Heart left ventricle (tissue), 16 donors: ENCODE measurements around the gene RPL27A. TPM values are rescaled to one million over a fixed set of nuclear protein-coding genes. Genes with fewer than 3 reads are reported as not detected.

ENCODE experiments used
- ATAC-seq, 4 donors: fragments of 200-7000 bp; cut with Tn5 transposase; one replicate each; pipeline ENCODE4 v1.9.1; 2020 to 2022; ENCODE audit warnings: moderate library complexity in 4 of 4, mild to moderate bottlenecking in 3 of 4, moderate number of reproducible peaks in 1 of 4
- DNase-seq, 5 donors: peaks; one replicate each; pipeline ENCODE4 v3.0.0-alpha.2; 2020
- H3K27ac ChIP-seq, 12 donors: fragments of 200-600 bp; sonication (generic) in 4 of 12; one replicate each; pipeline versions ENCODE4 v1.5.0 to v1.8.0; 2016 to 2022; ENCODE audit warnings: mild to moderate bottlenecking in 2 of 12
- H3K27me3 ChIP-seq, 9 donors: fragments of 200-600 bp; sonication (generic) in 2 of 9; one replicate each; pipeline versions ENCODE4 v1.5.1 to v1.8.0; 2016 to 2022; ENCODE audit warnings: mild to moderate bottlenecking in 3 of 9
- H3K36me3 ChIP-seq, 9 donors: fragments of 200-600 bp; sonication (generic) in 2 of 9; one replicate each; pipeline versions ENCODE4 v1.5.0 to v1.8.0; 2018 to 2022; ENCODE audit warnings: mild to moderate bottlenecking in 2 of 9
- H3K4me1 ChIP-seq, 12 donors: fragments of 200-600 bp; sonication (generic) in 4 of 12; one replicate each; pipeline versions ENCODE4 v1.5.0 to v1.8.0; 2016 to 2022; ENCODE audit warnings: mild to moderate bottlenecking in 3 of 12
- H3K4me3 ChIP-seq, 12 donors: fragments of 200-600 bp; sonication (generic) in 4 of 12; one replicate each; pipeline versions ENCODE4 v1.5.0 to v1.8.0; 2017 to 2022; ENCODE audit warnings: mild to moderate bottlenecking in 9 of 12, moderate library complexity in 4 of 12
- H3K9me3 ChIP-seq, 12 donors: fragments of 200-600 bp; sonication (generic) in 4 of 12; one replicate each; pipeline versions ENCODE4 v1.5.0 to v1.8.0; 2016 to 2022; ENCODE audit warnings: mild to moderate bottlenecking in 1 of 12
- POLR2A ChIP-seq, 2 donors: fragments of 450-650 bp; IDR thresholded peaks; one replicate each; pipeline ENCODE4 v1.6.1; 2017; ENCODE audit warnings: antibody characterized with exemption in 2 of 2, mild to moderate bottlenecking in 2 of 2, moderate library complexity in 2 of 2
- WGBS, 4 donors: extraction: QIAGEN DNeasy Blood & Tissue Kit in 2 of 4; methylation state at CpG; one replicate each; pipeline versions ENCODE4 v1.1.5 to v1.1.7; 2013 to 2018; 5-methylcytosine and 5-hydroxymethylcytosine counted together
- intact Hi-C, 10 donors: fragments of 100-400 bp; cut with DNase I; formaldehyde crosslinking; loops; one replicate each; pipeline versions ENCODE4 v1.11.1 to v1.14.2; 2022
- polyA plus RNA-seq, 2 donors: library from polyadenylated mRNA; stranded (reverse); fragments of 200-250 nt; gene quantifications; one replicate each; pipeline ENCODE4 v1.2.3, GENCODE V29; 2013
- total RNA-seq, 9 donors: library from RNA; depleted of rRNA in 2 of 9; stranded (reverse); fragments of >200 nt in 2 of 9; fragmentation: NEBNext Ultra II Directional in 3 of 9; extraction: Animal tissue kit (Norgen Biotek cat#: 25700) in 3 of 9; gene quantifications; one replicate each; pipeline versions ENCODE4 v1.1.0 to v1.2.4, GENCODE V29; 2016 to 2023
- TF ChIP-seq, protein P1 (sequence below), 12 donors: fragments of 200-600 bp; sonication (generic) in 4 of 12; IDR thresholded peaks; one replicate each; pipeline versions ENCODE4 v1.5.0 to v1.8.0; 2018 to 2022; ENCODE audit warnings: antibody characterized with exemption in 12 of 12, mild to moderate bottlenecking in 5 of 12
- donor health status: ischemic (EF 13 %, LVEDD 7.1; RV severe dilation, severe dysfunction).
- donor health status: healthy with polysubstance abuse.
- donor health status: DM: no; HTN: yes; CAD: no.
- donor health status: DM: no; HTN: no; CAD: no.
- donor health status: ischemic (EF 25% LVEDD 6.9; RV normal size, moderate dysfunction).
- donor health status: ischemic (EF 25% LVEDD 5.7; RV mildly dilated, moderate dysfunction).
- donor health status: healthy.
- donor health status: DM: yes; HTN: yes; CAD: no.
- donor health status: ischemic (EF 35%, LVEDD 5.7; RV mildly dilated, moderate dysfunction).
- donor health status: nonischemic (EF 11% LVEDD 7.7; RV severe dilation, severe dysfunction).
- donor health status: DM: yes; HTN: yes; CAD: no.
- donor health status: PGD.
- donor health status: ischemic (EF 29% LVEDD 5.4; RV normal size, mild dysfunction).
- donor health status: nonischemic (EF 23%, LVEDD 6.1; RV moderate dilation, normal function).

RPL27A gene
- total and polyA plus RNA-seq, 11 donors = 299 to 2,980 (median 471) TPM

DNA sequence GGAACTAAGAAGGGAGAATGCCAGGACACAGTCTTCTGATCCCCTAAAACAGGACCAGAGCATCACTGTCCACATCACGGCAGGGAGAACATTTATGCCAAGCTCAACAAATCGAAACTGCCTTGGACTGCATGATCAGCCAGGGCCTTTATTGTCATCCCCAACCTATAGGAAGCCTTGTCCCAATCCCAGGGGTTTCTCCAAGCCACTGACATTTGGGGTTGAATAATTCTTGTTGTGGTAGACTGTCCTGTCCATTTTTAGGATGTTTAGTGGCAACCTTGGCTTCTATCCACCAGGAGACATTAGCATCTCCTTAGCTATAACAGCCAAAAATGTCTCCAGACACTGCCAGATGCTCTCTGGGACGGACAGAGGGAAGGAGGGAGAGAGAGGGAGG is 37.1 kb downstream of the RPL27A start:
- intact Hi-C loops = loop anchor here in 6 of 10 donors (5.0 to 10.0 kb wide), 7 partner anchors 38 to 95 kb away; a partner anchor contains a TSS

DNA sequence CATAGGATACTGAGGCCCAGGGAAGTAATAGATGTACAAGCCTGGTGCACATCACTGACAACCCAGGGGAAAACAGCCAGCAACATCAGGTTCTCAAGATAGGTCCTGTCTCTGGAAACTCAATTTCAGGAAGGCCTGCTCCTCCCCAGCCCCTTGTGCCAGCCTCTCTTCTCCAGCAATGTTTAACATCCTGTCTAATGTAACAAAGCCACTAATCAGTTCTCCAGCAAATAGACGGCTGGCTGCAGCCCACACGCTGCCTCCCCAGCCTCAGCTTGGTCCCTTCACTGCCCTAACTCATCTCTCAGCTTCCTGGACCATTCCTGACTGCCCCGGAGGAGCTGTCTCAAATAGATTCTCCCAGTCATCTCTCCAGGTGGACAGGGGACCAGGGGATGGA is 37.8 kb downstream of the RPL27A start:
- Histone ChIP-seq H3K27ac (peak overlapping the region in 11 of 12 donors; percentile 22 to 95 (median 80)), H3K4me1 (peaks cover 19 to 81% (median 72%) of the 10 kb centered on the region in 12 donors), H3K9me3 (no peaks in the 10 kb centered on the region), H3K36me3 (peaks cover 0 to 38% (median 17%) of the 10 kb centered on the region in 9 donors), H3K4me3 (no peak overlapping the region), H3K27me3 (no peaks in the 10 kb centered on the region)
- DNase-seq = no peak
- no peak for TF ChIP-seq POLR2A (IDR thresholded peaks at IDR 0.05)
- no peak for ATAC-seq
- intact Hi-C loops = loop anchor here in 1 of 10 donors (10.0 kb wide), 1 partner anchor 84 kb away; no protein-coding TSS in a partner anchor
- WGBS, 4 donors = 47 to 62% (median 50%) methylated on average over 3 of the region's 3 CpGs

More for the DNA sequence above, 37.1 kb downstream of the RPL27A start:
- DNase-seq (no peak), ATAC-seq (peak in 2 of 4 donors; percentile 1 to 11)
- H3K9me3 ChIP-seq = no peaks in the 10 kb centered on the region
- H3K27ac ChIP-seq = peak overlapping the region; percentile 50 to 95 (median 80)
- peaks cover 0 to 38% (median 15%) of the 10 kb centered on the region in 9 donors for H3K36me3 ChIP-seq
- no peaks in the 10 kb centered on the region for H3K27me3 ChIP-seq
- WGBS, 4 donors = 23 to 39% (median 33%) methylated on average over 3 of the region's 3 CpGs
- no peak overlapping the region for H3K4me3 ChIP-seq
- peaks cover 20 to 88% (median 78%) of the 10 kb centered on the region in 12 donors for H3K4me1 ChIP-seq
- TF ChIP-seq, protein P1, sequence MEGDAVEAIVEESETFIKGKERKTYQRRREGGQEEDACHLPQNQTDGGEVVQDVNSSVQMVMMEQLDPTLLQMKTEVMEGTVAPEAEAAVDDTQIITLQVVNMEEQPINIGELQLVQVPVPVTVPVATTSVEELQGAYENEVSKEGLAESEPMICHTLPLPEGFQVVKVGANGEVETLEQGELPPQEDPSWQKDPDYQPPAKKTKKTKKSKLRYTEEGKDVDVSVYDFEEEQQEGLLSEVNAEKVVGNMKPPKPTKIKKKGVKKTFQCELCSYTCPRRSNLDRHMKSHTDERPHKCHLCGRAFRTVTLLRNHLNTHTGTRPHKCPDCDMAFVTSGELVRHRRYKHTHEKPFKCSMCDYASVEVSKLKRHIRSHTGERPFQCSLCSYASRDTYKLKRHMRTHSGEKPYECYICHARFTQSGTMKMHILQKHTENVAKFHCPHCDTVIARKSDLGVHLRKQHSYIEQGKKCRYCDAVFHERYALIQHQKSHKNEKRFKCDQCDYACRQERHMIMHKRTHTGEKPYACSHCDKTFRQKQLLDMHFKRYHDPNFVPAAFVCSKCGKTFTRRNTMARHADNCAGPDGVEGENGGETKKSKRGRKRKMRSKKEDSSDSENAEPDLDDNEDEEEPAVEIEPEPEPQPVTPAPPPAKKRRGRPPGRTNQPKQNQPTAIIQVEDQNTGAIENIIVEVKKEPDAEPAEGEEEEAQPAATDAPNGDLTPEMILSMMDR (IDR thresholded peaks at IDR 0.05) = no peak
- no peak for TF ChIP-seq POLR2A (IDR thresholded peaks at IDR 0.05)

DNA sequence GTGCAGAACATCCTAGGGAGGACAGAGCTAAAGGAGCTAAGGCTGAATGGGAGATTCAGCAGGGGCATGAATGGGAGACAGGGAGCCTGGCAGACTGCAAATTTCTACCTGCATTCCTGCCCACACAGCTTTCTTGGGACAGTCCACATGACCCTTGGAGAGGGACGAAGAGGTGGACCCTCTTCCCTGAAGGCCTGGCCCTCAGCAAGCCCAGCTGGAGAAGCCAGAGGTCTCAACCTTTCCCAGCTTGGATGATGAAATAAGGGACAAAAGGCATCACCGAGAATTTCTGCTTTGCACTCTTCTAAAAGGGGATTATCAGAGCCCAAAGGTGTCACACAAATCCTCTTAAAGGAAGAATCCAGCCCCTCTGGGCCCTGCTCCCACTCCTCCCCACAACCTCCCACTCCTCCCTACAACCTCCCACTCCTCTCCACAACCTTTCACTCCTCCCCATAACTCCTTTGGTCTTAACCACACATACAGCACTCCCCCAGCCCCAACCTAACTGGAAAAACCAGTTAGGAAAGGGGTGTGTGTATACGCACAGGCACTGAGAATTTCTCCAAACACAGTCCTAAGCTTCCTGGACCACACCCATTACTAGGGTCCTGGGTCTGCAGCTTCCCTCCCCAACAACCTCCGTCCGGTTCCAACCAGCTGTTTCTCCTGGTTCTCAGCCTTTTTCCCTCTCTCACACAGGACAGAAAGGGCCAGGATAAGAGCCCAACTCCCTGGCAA is 38.4 kb downstream of the RPL27A start:
- WGBS, 4 donors = 38 to 52% (median 50%) methylated on average over 4 to 5 of the region's 5 CpGs
- no peaks in the 10 kb centered on the region for H3K27me3 ChIP-seq
- intact Hi-C loops = loop anchor here in 1 of 10 donors (10.0 kb wide), 1 partner anchor 84 kb away; no protein-coding TSS in a partner anchor

DNA sequence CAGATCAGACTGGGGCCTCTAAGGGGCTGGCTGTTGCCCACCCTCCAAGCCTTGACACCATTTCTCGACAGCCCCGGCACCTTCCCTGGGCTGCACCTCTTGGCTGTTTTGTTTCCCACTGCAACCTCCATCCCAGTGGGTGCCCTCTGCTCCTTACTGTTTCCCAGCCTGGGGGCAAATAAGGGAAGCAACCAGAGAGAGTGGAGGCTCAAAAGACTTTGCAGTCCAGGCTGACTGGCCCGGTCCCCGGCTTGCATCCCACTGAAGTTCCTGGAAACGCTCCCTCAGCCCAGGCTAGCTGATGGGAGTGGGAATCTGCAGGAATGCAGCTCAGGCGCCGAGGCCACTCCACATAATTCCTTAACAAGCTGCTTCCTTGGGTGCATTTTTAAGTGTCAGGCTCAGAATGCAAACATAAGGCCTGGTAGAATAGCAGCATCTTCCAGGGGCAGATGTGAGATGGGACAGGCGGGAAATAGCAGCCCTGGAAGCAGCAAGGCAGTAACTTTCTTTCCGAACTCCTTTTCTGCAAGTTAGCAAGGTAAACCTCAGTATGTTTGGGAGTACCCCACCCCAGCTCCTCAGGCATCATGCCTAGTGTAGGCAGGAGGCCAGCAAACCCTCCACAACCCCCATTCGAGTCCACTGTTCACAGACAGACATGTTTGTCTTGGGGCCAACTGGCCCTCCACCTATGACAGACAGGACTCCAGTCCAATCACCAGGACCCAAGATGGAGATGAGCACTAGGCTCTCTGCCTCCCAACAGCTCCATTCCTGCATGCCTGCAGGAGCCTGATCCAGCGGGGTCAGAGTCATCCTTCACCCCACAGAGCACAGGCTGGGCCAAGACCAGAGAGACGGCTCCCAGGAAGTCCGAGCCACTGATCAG is 39.3 kb downstream of the RPL27A start:
- no peaks in the 10 kb centered on the region for H3K27me3 ChIP-seq
- WGBS, 4 donors = 54 to 68% (median 63%) methylated on average over 12 to 13 of the region's 13 CpGs
- intact Hi-C loops = loop anchor here in 1 of 10 donors (10.0 kb wide), 1 partner anchor 83 kb away; no protein-coding TSS in a partner anchor
- peaks cover 0 to 37% (median 13%) of the 10 kb centered on the region in 9 donors for H3K36me3 ChIP-seq
- ATAC-seq (no peak), DNase-seq (peak in 1 of 5 donors; percentile 30)
- H3K9me3 ChIP-seq = no peaks in the 10 kb centered on the region
- H3K4me3 ChIP-seq = no peak overlapping the region
- peak overlapping the region in 11 of 12 donors; percentile 14 to 95 (median 74) for H3K27ac ChIP-seq
- H3K4me1 ChIP-seq = peaks cover 19 to 73% (median 62%) of the 10 kb centered on the region in 12 donors
- TF ChIP-seq POLR2A (IDR thresholded peaks at IDR 0.05) = no peak
- TF ChIP-seq, protein P1 (IDR thresholded peaks at IDR 0.05) = no peak

More for the DNA sequence above, 38.4 kb downstream of the RPL27A start:
- no peak for DNase-seq
- no peak for ATAC-seq
- TF ChIP-seq, protein P1 (IDR thresholded peaks at IDR 0.05) = no peak
- TF ChIP-seq POLR2A (IDR thresholded peaks at IDR 0.05) = no peak
- no peak overlapping the region for H3K4me3 ChIP-seq
- peaks cover 19 to 75% (median 65%) of the 10 kb centered on the region in 12 donors for H3K4me1 ChIP-seq
- peaks cover 0 to 39% (median 17%) of the 10 kb centered on the region in 9 donors for H3K36me3 ChIP-seq
- peak overlapping the region in 11 of 12 donors; percentile 22 to 95 (median 80) for H3K27ac ChIP-seq
- no peaks in the 10 kb centered on the region for H3K9me3 ChIP-seq
